Measurements from ENCODE around the gene DAPP1.

Gene DAPP1

DNA sequence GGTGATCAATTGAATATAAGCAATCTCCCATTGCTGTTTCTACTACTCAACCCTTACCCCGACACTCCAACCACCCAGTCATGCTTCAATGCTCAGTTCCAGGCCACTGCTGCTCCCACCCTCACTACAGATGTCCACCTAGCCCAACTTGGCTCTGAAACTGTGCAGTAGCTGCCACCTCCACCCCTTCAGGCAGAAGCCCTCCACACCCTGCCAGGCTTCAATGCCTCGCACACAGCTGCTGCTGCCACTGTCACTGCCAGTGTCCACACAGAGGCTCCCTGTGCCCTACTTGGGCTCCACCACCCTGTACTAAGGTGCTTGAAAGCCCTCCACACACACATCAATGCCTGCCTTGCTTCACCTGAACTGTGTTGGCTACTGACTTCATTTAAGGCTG is 43.0 kb downstream of the DAPP1 start:
- TF ChIP-seq, protein P1, sequence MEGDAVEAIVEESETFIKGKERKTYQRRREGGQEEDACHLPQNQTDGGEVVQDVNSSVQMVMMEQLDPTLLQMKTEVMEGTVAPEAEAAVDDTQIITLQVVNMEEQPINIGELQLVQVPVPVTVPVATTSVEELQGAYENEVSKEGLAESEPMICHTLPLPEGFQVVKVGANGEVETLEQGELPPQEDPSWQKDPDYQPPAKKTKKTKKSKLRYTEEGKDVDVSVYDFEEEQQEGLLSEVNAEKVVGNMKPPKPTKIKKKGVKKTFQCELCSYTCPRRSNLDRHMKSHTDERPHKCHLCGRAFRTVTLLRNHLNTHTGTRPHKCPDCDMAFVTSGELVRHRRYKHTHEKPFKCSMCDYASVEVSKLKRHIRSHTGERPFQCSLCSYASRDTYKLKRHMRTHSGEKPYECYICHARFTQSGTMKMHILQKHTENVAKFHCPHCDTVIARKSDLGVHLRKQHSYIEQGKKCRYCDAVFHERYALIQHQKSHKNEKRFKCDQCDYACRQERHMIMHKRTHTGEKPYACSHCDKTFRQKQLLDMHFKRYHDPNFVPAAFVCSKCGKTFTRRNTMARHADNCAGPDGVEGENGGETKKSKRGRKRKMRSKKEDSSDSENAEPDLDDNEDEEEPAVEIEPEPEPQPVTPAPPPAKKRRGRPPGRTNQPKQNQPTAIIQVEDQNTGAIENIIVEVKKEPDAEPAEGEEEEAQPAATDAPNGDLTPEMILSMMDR (IDR thresholded peaks at IDR 0.05; ENCODE audit: low read depth, low read length, missing control alignments), result no peak
- DNase-seq (ENCODE audit: low read depth), result no peak
- no peak overlapping the region for H3K4me3 ChIP-seq (ENCODE audit: low read depth, low read length)

DNA sequence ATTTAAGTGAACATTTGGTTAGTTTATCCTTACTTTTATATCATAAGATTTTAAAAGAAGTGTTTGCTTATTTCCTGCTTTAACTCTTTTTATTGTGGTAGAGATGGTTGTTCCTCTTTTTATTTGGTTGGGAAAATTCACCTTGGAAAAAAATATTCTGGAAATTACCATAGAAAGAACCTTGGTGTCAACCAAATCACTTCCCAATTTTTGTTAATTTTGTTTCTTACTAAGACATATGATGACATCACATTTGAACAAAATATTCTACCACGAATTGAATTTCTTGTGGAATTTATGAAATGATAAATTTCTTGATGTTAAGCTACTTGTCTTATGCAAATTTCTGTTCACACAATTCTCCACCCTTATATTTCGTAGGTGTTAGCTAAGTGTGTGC is 43.9 kb downstream of the DAPP1 start:
- H3K4me3 ChIP-seq (ENCODE audit: low read depth, low read length), result no peak overlapping the region
- TF ChIP-seq, protein P1 (IDR thresholded peaks at IDR 0.05; ENCODE audit: low read depth, low read length, missing control alignments), result no peak

DNA sequence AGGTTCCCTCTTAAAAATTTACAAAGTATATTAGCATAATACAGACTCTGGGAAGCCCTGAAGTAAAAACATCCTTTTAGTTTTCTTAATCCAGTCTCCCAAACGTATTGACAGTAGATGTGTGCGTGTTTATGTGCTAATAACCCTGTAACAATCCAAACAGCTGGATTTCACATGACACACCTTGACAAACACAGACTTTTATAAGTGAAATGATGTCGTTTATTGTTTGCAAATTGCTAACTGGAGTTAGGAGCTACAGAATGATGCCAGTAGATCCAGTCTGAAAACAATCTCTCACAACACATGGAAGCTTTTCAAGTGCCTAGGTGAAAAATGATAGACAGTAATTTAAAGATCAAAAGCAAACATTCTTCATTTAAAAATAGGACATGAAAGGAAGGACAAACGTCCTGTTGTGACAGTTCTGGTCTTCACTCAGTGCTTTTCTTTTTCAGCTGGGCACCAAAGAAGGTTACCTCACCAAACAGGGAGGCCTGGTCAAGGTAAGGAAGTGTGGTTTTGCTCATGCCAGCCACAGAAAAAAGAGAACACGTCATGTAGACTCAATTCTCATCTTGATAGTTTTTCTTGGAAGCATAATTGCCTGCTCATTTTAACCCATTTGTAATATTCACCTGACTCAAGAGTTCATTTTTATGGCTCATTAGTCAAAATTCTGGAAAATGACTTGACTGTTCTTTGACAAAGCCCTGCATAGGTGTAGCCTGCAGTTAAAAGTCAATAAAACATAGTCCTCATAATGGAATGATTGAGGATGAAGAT is 44.7 kb downstream of the DAPP1 start:
- no peak for DNase-seq (ENCODE audit: low read depth)
- no peak overlapping the region for H3K4me3 ChIP-seq (ENCODE audit: low read depth, low read length)
- TF ChIP-seq, protein P1 (IDR thresholded peaks at IDR 0.05; ENCODE audit: low read depth, low read length, missing control alignments), result no peak

More for the DNA sequence above, 43.9 kb downstream of the DAPP1 start:
- DNase-seq (ENCODE audit: low read depth), result no peak

DNA sequence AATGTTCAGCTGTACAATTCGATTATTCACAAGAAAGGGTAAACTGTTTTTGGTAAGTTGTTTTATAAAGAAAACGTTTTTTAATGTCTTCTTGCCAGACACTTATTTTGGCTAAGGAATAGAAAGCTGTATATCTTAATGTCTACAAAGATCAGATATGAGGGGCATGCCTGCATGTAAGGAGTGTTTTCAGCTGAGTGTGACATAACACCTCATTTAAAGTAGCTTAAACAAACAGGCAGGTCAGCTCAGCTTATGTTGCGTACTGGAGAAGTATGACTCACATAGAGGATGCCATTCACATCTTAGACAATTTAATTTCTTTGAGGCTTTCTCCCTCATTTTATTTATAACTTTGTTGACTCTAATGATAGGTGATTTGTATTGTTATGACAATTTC is 47.2 kb downstream of the DAPP1 start:
- DNase-seq (ENCODE audit: low read depth), result no peak
- TF ChIP-seq, protein P1 (IDR thresholded peaks at IDR 0.05; ENCODE audit: low read depth, low read length, missing control alignments), result no peak
- no peak overlapping the region for H3K4me3 ChIP-seq (ENCODE audit: low read depth, low read length)

DNA sequence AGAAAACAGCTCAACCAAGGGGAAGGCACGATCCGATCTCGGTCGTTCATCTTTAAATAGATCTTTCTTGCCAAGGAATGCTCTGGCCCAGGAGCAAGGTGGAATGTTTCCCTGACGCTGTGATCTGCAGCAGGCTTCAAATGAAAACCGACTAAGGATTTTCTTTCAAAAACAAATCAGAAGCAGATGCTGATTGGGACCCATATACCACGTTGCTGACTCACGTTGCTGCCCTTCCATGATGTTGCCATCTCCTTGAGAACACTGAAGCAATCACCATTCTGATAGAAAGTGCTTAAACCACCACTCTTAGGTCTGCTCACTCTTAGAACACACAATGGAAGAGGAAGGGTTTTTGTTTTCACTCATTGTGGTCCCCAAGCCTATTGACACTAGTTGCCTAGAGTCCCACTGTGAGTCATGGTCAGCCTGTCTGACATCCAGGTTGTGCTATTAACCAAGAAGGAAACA is 51.5 kb downstream of the DAPP1 start:
- TF ChIP-seq, protein P1 (IDR thresholded peaks at IDR 0.05; ENCODE audit: low read depth, low read length, missing control alignments), result no peak
- H3K4me3 ChIP-seq (ENCODE audit: low read depth, low read length), result no peak overlapping the region
- DNase-seq (ENCODE audit: low read depth), result no peak

DNA sequence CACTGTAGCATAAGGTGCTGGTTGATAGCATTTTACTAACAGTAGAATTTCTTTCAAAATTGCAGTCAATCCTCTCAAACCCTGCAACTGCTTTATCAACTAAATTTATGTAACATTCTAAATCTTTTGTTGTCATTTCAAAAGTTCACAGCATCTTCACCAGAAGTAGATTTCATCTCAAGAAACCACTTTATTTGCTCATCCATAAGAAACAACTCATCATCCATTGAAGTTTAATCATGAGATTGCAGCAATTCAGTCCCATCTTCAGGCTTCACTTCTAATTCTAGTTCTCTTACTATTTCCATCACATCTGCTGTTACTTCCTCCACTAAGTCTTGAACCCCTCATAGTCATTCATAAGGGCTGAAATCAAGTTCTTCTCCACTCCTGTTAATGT is 55.9 kb downstream of the DAPP1 start:
- no peak for DNase-seq (ENCODE audit: low read depth)
- TF ChIP-seq, protein P1 (IDR thresholded peaks at IDR 0.05; ENCODE audit: low read depth, low read length, missing control alignments), result no peak
- no peak overlapping the region for H3K4me3 ChIP-seq (ENCODE audit: low read depth, low read length)

DNA sequence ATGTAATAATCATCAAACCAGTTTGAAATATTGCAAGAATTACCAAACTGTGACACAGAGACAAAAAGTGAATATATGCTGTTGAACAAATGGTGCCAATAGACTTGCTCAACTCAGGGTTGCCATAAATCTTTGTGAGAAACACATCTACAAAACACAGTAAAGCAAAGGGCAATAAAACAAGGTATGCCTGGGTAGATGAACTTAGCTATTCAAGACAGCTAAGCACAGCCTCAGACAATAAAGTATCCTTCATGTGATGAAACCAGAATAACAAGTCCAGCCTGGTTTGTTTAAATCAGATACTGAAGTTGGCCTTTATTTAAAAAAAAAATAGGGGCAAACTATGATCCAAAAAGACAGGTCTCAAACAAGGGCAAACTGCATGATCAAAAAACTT is 58.4 kb downstream of the DAPP1 start:
- H3K4me3 ChIP-seq (ENCODE audit: low read depth, low read length), result no peak overlapping the region
- no peak for DNase-seq (ENCODE audit: low read depth)
- TF ChIP-seq, protein P1 (IDR thresholded peaks at IDR 0.05; ENCODE audit: low read depth, low read length, missing control alignments), result no peak

All from GM12864 (cell line).